ENCODE measurements around the gene IGLL1. TPM values are rescaled to one million over a fixed set of nuclear protein-coding genes. Genes with fewer than 3 reads are reported as not detected.

Gene IGLL1
- total and polyA plus RNA-seq, 2 donors (not counting 3 experiments of a cell fraction or from before 2014, with no cell fraction given): not detected

GRCh38 chr22:23579280-23579679 lies 810 bp downstream of the IGLL1 start:
- CTCF ChIA-PET: no interaction called here

More at GRCh38 chr22:23579280-23579679, 810 bp downstream of the IGLL1 start:
- H3K36me3 ChIP-seq (ENCODE audit: control insufficient read depth in 2 of 2, extremely low read depth in 1 of 2, insufficient read depth in 2 of 2, low read length in 2 of 2): no peaks in the 10 kb centered on the region
- H3K4me3 ChIP-seq (replicated peaks in 1 of 3; ENCODE audit: insufficient read depth in 1 of 3, low read depth in 1 of 3, low read length in 3 of 3): no peak overlapping the region
- dilution Hi-C loops (cut with MboI; ENCODE audit: extremely low pct_ligation_motif_present, low sequenced_read_pairs): no loop called here
- DNase-seq (ENCODE audit: low read depth, low spot score) (no peak), FAIRE-seq (no peak)
- intact Hi-C loops (cut with micrococcal nuclease): no loop called here
- H3K27me3 ChIP-seq (ENCODE audit: control insufficient read depth in 2 of 2, insufficient read depth in 2 of 2, low read length in 2 of 2): no peaks in the 10 kb centered on the region
- H3K4me1 ChIP-seq (ENCODE audit: control insufficient read depth, extremely low read depth, insufficient read depth, low read length): no peaks in the 10 kb centered on the region
- H2AFZ ChIP-seq (ENCODE audit: low read depth, low read length): no peak overlapping the region
- no peaks in the 10 kb centered on the region for H4K20me1 ChIP-seq (replicated peaks; ENCODE audit: control insufficient read depth, extremely low read depth, insufficient read depth, low read length)
- H3K4me2 ChIP-seq (ENCODE audit: insufficient read depth, low read length): no peak overlapping the region
- no peak overlapping the region for H3K27ac ChIP-seq (ENCODE audit: insufficient read depth, low read depth, low read length)
- no peak for TF ChIP-seq CTCF (IDR thresholded peaks at IDR 0.05; ENCODE audit: extremely low read depth in 1 of 2, insufficient read depth in 1 of 2, low read depth in 1 of 2, low read length in 2 of 2)
- TF ChIP-seq EZH2 (IDR thresholded peaks at IDR 0.05; ENCODE audit: borderline replicate concordance, low read depth, low read length, severe bottlenecking): no peak
- TF ChIP-seq FOS (IDR thresholded peaks at IDR 0.05; ENCODE audit: borderline replicate concordance, insufficient read depth, low read length): no peak
- TF ChIP-seq JUN (IDR thresholded peaks at IDR 0.05; ENCODE audit: borderline replicate concordance, insufficient read depth, insufficient read length, low read depth): no peak
- no peak for TF ChIP-seq MYC (IDR thresholded peaks at IDR 0.05; ENCODE audit: low read depth, low read length)
- no peak for TF ChIP-seq POLR2A (IDR thresholded peaks at IDR 0.05; ENCODE audit: low read depth, low read length)
- POLR2A ChIA-PET: no interaction called here
- H3K79me2 ChIP-seq (ENCODE audit: control insufficient read depth, insufficient read depth, low read length): no peaks in the 10 kb centered on the region
- no peaks in the 10 kb centered on the region for H3K9me3 ChIP-seq (replicated peaks; ENCODE audit: control insufficient read depth, insufficient read depth, low read length)
- BruUV-seq (replicated peaks): no TSS peak
- no peak overlapping the region for H3K9ac ChIP-seq (replicated peaks; ENCODE audit: extremely low read depth, insufficient read depth, low read length)
- H3K9me1 ChIP-seq (replicated peaks; ENCODE audit: control insufficient read depth, extremely low read depth, insufficient read depth, low read length): no peaks in the 10 kb centered on the region
